Ishikawa (cell line): ENCODE results near the gene DBX2.

Source experiments
- CEBPB ChIP-seq: IDR thresholded peaks from 2 replicates; pipeline ENCODE4 v1.6.1; 2012
- CREB1 ChIP-seq: IDR thresholded peaks from 2 replicates; pipeline ENCODE4 v1.6.1; 2012; ENCODE audit warnings: low read depth
- EGR1 ChIP-seq: IDR thresholded peaks from 2 replicates; pipeline ENCODE4 v1.6.1; 2012
- EP300 ChIP-seq: IDR thresholded peaks from 2 replicates; pipeline ENCODE4 v1.6.1; 2012; ENCODE audit warnings: borderline replicate concordance
- FOXM1 ChIP-seq: IDR thresholded peaks from 2 replicates; pipeline ENCODE4 v1.6.1; 2012; ENCODE audit warnings: low read depth, borderline replicate concordance
- NFIC ChIP-seq: IDR thresholded peaks from 2 replicates; pipeline ENCODE4 v1.6.1; 2012
- RAD21 ChIP-seq: IDR thresholded peaks from 2 replicates; pipeline ENCODE4 v1.6.1; 2012; ENCODE audit warnings: low read depth
- TAF1 ChIP-seq: IDR thresholded peaks from 2 replicates; pipeline ENCODE4 v1.6.1; 2012; ENCODE audit warnings: low read depth, mild to moderate bottlenecking
- TCF12 ChIP-seq: IDR thresholded peaks from 2 replicates; pipeline ENCODE4 v1.6.1; 2012; ENCODE audit warnings: low read depth
- TEAD4 ChIP-seq: IDR thresholded peaks from 2 replicates; pipeline ENCODE4 v1.6.1; 2012
- YY1 ChIP-seq: IDR thresholded peaks from 2 replicates; pipeline ENCODE4 v1.6.1; 2012; ENCODE audit warnings: low read depth
- ZBTB7A ChIP-seq: IDR thresholded peaks from 2 replicates; pipeline ENCODE4 v1.6.1; 2012; ENCODE audit warnings: low read depth
- TF ChIP-seq, protein P1 (sequence below): IDR thresholded peaks from 2 replicates; pipeline ENCODE4 v1.6.1; 2012
- TF ChIP-seq, protein P2 (sequence below): IDR thresholded peaks from 2 replicates; pipeline ENCODE4 v1.6.1; 2012; ENCODE audit warnings: low read depth, mild to moderate bottlenecking
- TF ChIP-seq, protein P3 (sequence below): IDR thresholded peaks from 2 replicates; pipeline ENCODE4 v1.6.1; 2012

DBX2 gene

DNA sequence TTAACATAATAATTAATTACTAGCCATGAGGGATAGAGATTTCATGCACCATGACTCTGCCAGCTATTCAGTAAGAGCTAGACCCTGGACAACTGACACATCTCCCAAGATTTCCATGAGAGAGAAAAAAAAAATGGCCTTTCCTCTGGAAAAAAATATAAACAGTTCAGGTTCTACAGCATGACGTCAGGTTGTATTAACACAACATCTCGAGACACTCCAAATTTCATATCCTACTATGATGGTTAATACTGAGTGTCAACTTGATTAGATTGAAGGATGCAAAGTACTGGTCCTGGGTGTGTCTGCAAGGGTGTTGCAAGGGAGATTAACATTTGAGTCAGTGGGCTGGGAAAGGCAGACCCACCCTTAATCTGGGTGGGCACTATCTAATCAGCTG is 11.1 kb downstream of the DBX2 start:
- TF ChIP-seq CEBPB (no peak), YY1 (no peak), TCF12 (no peak), NFIC (no peak), TEAD4 (no peak), TAF1 (no peak), EP300 (no peak), FOXM1 (no peak), ZBTB7A (no peak), RAD21 (no peak), EGR1 (no peak), CREB1 (no peak)
- TF ChIP-seq, protein P1, sequence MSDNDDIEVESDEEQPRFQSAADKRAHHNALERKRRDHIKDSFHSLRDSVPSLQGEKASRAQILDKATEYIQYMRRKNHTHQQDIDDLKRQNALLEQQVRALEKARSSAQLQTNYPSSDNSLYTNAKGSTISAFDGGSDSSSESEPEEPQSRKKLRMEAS = no peak
- TF ChIP-seq, protein P2, sequence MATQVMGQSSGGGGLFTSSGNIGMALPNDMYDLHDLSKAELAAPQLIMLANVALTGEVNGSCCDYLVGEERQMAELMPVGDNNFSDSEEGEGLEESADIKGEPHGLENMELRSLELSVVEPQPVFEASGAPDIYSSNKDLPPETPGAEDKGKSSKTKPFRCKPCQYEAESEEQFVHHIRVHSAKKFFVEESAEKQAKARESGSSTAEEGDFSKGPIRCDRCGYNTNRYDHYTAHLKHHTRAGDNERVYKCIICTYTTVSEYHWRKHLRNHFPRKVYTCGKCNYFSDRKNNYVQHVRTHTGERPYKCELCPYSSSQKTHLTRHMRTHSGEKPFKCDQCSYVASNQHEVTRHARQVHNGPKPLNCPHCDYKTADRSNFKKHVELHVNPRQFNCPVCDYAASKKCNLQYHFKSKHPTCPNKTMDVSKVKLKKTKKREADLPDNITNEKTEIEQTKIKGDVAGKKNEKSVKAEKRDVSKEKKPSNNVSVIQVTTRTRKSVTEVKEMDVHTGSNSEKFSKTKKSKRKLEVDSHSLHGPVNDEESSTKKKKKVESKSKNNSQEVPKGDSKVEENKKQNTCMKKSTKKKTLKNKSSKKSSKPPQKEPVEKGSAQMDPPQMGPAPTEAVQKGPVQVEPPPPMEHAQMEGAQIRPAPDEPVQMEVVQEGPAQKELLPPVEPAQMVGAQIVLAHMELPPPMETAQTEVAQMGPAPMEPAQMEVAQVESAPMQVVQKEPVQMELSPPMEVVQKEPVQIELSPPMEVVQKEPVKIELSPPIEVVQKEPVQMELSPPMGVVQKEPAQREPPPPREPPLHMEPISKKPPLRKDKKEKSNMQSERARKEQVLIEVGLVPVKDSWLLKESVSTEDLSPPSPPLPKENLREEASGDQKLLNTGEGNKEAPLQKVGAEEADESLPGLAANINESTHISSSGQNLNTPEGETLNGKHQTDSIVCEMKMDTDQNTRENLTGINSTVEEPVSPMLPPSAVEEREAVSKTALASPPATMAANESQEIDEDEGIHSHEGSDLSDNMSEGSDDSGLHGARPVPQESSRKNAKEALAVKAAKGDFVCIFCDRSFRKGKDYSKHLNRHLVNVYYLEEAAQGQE = no peak
- TF ChIP-seq, protein P3, sequence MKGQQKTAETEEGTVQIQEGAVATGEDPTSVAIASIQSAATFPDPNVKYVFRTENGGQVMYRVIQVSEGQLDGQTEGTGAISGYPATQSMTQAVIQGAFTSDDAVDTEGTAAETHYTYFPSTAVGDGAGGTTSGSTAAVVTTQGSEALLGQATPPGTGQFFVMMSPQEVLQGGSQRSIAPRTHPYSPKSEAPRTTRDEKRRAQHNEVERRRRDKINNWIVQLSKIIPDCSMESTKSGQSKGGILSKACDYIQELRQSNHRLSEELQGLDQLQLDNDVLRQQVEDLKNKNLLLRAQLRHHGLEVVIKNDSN = no peak

DNA sequence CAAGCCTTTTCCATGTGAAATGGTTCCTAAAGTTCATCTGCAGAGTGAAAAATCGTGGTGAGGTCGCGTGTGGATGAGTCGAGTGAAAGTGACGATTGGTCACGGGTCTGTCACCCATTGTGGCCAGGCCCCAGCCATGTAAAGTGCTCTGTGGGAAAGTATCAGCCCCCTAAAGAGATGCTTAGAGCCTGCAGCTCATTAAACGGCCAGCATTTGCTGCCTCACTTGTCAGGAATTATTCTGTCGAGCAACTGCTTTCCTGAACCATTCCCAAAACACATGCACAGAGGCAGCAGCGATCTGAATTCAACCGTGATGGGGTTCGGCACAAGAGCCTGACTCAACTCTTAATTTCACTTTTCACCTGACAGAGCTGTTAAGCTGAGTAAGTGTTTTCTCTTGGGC is 16.0 kb downstream of the DBX2 start:
- no peak for TF ChIP-seq TCF12
- TF ChIP-seq, protein P3 = no peak
- no peak for TF ChIP-seq EGR1

DNA sequence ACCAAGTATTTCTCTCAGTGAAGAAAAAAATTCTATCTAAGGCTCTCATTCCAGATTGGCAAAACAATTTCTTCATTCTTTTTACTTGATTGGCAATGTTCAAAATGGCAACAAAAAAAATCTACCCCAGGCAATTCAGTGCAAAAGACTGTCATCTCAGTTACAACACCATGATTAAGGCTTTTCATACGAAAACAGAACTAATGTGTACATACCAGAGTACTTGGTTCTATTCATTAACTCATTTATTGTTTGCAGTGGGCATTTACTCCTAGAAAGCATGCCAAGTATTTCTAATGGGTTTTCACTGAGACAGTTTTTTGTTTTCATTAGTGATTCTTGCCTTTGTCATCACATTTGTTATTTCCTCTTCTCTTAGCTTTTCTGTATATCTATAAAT is 33.0 kb downstream of the DBX2 start:
- no peak for TF ChIP-seq TCF12
- TF ChIP-seq ZBTB7A = no peak
- no peak for TF ChIP-seq YY1
- no peak for TF ChIP-seq CEBPB
- TF ChIP-seq, protein P1 = no peak
- TF ChIP-seq CREB1 = no peak
- TF ChIP-seq, protein P3 = no peak
- TF ChIP-seq TAF1 = no peak
- TF ChIP-seq EGR1 = no peak
- no peak for TF ChIP-seq TEAD4
- TF ChIP-seq, protein P2 = no peak
- TF ChIP-seq NFIC = no peak
- TF ChIP-seq EP300 = no peak
- no peak for TF ChIP-seq RAD21
- no peak for TF ChIP-seq FOXM1

DNA sequence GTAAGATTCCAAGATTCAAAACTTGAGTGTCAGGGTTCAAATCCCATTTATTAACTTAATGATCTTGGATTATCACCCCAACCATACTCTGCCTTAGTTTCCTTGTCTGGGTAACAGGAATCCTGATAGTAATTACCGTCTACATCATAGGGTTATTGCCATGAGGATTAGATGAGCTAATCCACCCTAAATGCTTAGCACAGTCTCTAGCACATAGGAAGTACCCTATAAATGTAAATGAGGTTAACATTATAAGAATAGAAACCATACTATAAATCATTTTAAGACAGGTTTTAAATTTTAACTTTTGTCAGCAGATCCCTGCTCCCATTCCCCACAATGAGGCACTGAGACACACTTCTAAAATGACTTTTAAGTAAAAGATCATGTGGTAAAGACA is 36.5 kb downstream of the DBX2 start:
- TF ChIP-seq NFIC (no peak), YY1 (no peak), FOXM1 (no peak), RAD21 (no peak), TEAD4 (no peak), EP300 (no peak), TCF12 (no peak)

DNA sequence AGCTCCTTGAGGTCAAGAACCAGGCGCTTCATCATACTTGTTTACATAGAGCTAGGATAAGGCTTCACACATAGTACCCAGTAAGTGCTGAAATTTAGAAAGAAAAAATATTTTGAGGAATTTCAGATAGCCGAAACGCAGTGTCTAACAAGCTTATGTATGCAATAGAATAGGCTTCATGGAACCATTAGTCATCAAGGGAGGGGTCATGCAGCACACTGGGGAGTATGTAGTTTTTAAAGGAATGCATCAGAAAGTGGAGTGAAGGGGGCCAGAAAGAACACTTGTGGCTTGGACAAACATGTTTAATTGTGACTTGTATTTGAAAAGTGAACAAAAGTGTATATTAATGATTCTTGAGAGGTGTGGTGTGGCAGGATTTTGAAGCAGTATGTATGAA is 38.1 kb downstream of the DBX2 start:
- TF ChIP-seq, protein P3 = no peak
- TF ChIP-seq CREB1 (no peak), RAD21 (no peak)
- TF ChIP-seq, protein P2 = no peak
